ENCODE data around the gene CPO.

DNA sequence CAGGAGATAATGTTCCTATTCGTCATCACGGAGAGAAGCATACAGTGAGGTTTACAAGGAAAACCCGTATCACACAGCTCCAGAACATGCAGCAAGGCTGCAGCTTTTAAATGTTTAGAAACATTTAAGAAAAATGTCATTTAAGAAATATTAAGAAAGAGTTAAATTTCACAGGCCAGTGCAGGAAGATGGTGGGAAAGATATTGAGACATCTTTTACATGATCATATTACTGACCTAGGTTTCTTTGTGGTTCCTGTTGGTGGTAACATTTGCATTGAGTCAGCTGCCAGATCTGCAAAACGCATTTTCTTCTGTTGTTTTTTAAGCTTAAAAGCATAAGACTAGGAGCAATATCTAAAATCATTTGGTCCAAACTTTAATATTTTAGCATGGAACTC lies 44.9 kb downstream of the CPO start:
- TF ChIP-seq EZH2 (IDR thresholded peaks at IDR 0.05) (no peak), POLR2AphosphoS5 (IDR thresholded peaks at IDR 0.05; ENCODE audit: borderline replicate concordance, low read depth, low read length) (no peak), FOXP2 (optimal IDR thresholded peaks at IDR 0.05; ENCODE audit: control extremely low read depth, extremely low read length, insufficient read depth) (no peak)

Data from SK-N-MC (cell line).